Liver (tissue), 9 donors: ENCODE data around the gene GABARAPL1. TPM values are rescaled to one million over a fixed set of nuclear protein-coding genes. Genes with fewer than 3 reads are reported as not detected.
"Not testable (repeated sequence)": the region's sequence is repeated elsewhere in the genome, so short reads cannot be mapped to it uniquely, and the experiment has no call there.

Experiments
- DNase-seq: peaks from one replicate; pipeline ENCODE4 v3.0.0-alpha.2; 2017; ENCODE audit warnings: low spot score
- H3K27ac ChIP-seq, 2 donors: one replicate each; pipeline ENCODE4 v1.7.0; 2013; ENCODE audit warnings: inconsistent platforms in 2 of 2, low read length in 2 of 2, control low read depth in 1 of 2, low read depth in 1 of 2, mild to moderate bottlenecking in 1 of 2
- H3K27me3 ChIP-seq, 4 donors: one replicate each; pipeline versions ENCODE4 v1.6.1 to v1.7.0; 2013; ENCODE audit warnings: low read length in 3 of 4, inconsistent platforms in 1 of 4, mild to moderate bottlenecking in 1 of 4, moderate library complexity in 1 of 4; ENCODE audit not compliant: control insufficient read depth in 4 of 4, insufficient read depth in 4 of 4
- H3K36me3 ChIP-seq, 4 donors: one replicate each; pipeline versions ENCODE4 v1.6.1 to v1.7.0; 2013; ENCODE audit warnings: low read length in 3 of 4, mild to moderate bottlenecking in 3 of 4, low read depth in 1 of 4, moderate library complexity in 1 of 4; ENCODE audit not compliant: control insufficient read depth in 4 of 4, insufficient read depth in 3 of 4
- H3K4me1 ChIP-seq, 4 donors: one replicate each; pipeline versions ENCODE4 v1.6.1 to v1.7.0; 2013; ENCODE audit warnings: low read length in 3 of 4, mild to moderate bottlenecking in 3 of 4, moderate library complexity in 1 of 4; ENCODE audit not compliant: control insufficient read depth in 4 of 4, insufficient read depth in 4 of 4
- H3K4me3 ChIP-seq, 3 donors: one replicate each; pipeline versions ENCODE4 v1.6.1 to v1.7.0; 2013; ENCODE audit warnings: low read length in 3 of 3, control low read depth in 1 of 3, low read depth in 1 of 3, mild to moderate bottlenecking in 1 of 3
- H3K9ac ChIP-seq, 2 donors: one replicate each; pipeline ENCODE4 v1.7.0; 2013; ENCODE audit warnings: low read length in 2 of 2, mild to moderate bottlenecking in 2 of 2, moderate library complexity in 2 of 2, control low read depth in 1 of 2, low read depth in 1 of 2
- H3K9me3 ChIP-seq, 4 donors: one replicate each; pipeline versions ENCODE4 v1.6.1 to v1.7.0; 2013; ENCODE audit warnings: low read length in 3 of 4; ENCODE audit not compliant: control insufficient read depth in 4 of 4
- CTCF ChIP-seq: fragments of 150-350 bp; IDR thresholded peaks from 2 replicates; pipeline ENCODE4 v1.5.1; 2017; ENCODE audit warnings: improper control_type of control experiment, low read depth, low read length; ENCODE audit not compliant: missing input control
- EGR1 ChIP-seq, 2 donors: IDR thresholded peaks; 2 replicates each; pipeline ENCODE4 v1.6.1; 2016 to 2018; ENCODE audit warnings: antibody characterized with exemption in 2 of 2, low read depth in 2 of 2
- FOXA1 ChIP-seq: IDR thresholded peaks from 2 replicates; pipeline ENCODE4 v1.6.1; 2016; ENCODE audit warnings: antibody characterized with exemption
- FOXA2 ChIP-seq: IDR thresholded peaks from 2 replicates; pipeline ENCODE4 v1.6.1; 2016; ENCODE audit warnings: antibody characterized with exemption
- GABPA ChIP-seq, 2 donors: IDR thresholded peaks in 1 of 2; conservative IDR thresholded peaks in 1 of 2; 2 replicates each; pipeline ENCODE4 v1.6.1; 2016; ENCODE audit warnings: antibody characterized with exemption in 2 of 2, mild to moderate bottlenecking in 1 of 2, moderate library complexity in 1 of 2
- HNF4A ChIP-seq, 2 donors: conservative IDR thresholded peaks; 2 replicates each; pipeline ENCODE4 v1.6.1; 2016; ENCODE audit warnings: antibody characterized with exemption in 2 of 2, mild to moderate bottlenecking in 2 of 2
- HNF4G ChIP-seq: IDR thresholded peaks from 2 replicates; pipeline ENCODE4 v1.6.1; 2016; ENCODE audit warnings: antibody characterized with exemption
- JUND ChIP-seq, 2 donors: IDR thresholded peaks; 2 replicates each; pipeline ENCODE4 v1.6.1; 2016; ENCODE audit warnings: antibody characterized with exemption in 2 of 2
- NR2F2 ChIP-seq: IDR thresholded peaks from 2 replicates; pipeline ENCODE4 v1.6.1; 2016; ENCODE audit warnings: antibody characterized with exemption
- RAD21 ChIP-seq, 2 donors: IDR thresholded peaks; 2 replicates each; pipeline ENCODE4 v1.6.1; 2016; ENCODE audit warnings: antibody characterized with exemption in 2 of 2, mild to moderate bottlenecking in 2 of 2
- RXRA ChIP-seq, 2 donors: IDR thresholded peaks; 2 replicates each; pipeline ENCODE4 v1.6.1; 2017 to 2018; ENCODE audit warnings: antibody characterized with exemption in 2 of 2, mild to moderate bottlenecking in 1 of 2
- SP1 ChIP-seq: IDR thresholded peaks from 2 replicates; pipeline ENCODE4 v1.6.1; 2018; ENCODE audit warnings: antibody characterized with exemption, mild to moderate bottlenecking
- TAF1 ChIP-seq: conservative IDR thresholded peaks from 2 replicates; pipeline ENCODE4 v1.6.1; 2016; ENCODE audit warnings: antibody characterized with exemption, mild to moderate bottlenecking
- YY1 ChIP-seq: IDR thresholded peaks from 2 replicates; pipeline ENCODE4 v1.6.1; 2016; ENCODE audit warnings: antibody characterized with exemption, mild to moderate bottlenecking
- ZBTB33 ChIP-seq: IDR thresholded peaks from 2 replicates; pipeline ENCODE4 v1.6.1; 2016; ENCODE audit warnings: antibody characterized with exemption
- whole genome bisulfite sequencing: extraction: QIAGEN DNeasy Blood & Tissue Kit; methylation state at CpG from one replicate; pipeline ENCODE4 v1.1.7; 2013; 5-methylcytosine and 5-hydroxymethylcytosine counted together
- polyA plus RNA-seq, 2 donors: library from polyadenylated mRNA; stranded (reverse) in 1 of 2; unstranded in 1 of 2; fragments of 200-250 nt in 1 of 2; fragments of >200 nt in 1 of 2; fragmentation: Nextera tagmentation in 1 of 2; extraction: Ambion mirVana in 1 of 2; gene quantifications; one replicate each; pipeline versions ENCODE4 v1.2.1 to v1.2.3, GENCODE V29; 2013 to 2015
- total RNA-seq, 2 donors: library from RNA; depleted of rRNA; stranded (reverse); fragments of >200 nt; gene quantifications; one replicate each; pipeline ENCODE4 v1.2.3, GENCODE V29; 2014
- TF ChIP-seq, protein P1 (sequence below): IDR thresholded peaks from 2 replicates; pipeline ENCODE4 v1.6.1; 2016; ENCODE audit warnings: antibody characterized with exemption, mild to moderate bottlenecking
- TF ChIP-seq, protein P2 (sequence below): IDR thresholded peaks from 2 replicates; pipeline ENCODE4 v1.6.1; 2016; ENCODE audit warnings: antibody characterized with exemption
- TF ChIP-seq, protein P3 (sequence below): IDR thresholded peaks from 2 replicates; pipeline ENCODE4 v1.6.1; 2016; ENCODE audit warnings: antibody characterized with exemption
- donor health status: healthy.
- donor health status: healthy.
- donor health status: healthy.
- donor health status: healthy.
- donor health status: healthy.

The GABARAPL1 gene
- total and polyA plus RNA-seq, 4 donors = 18.0 to 118 (median 53.0) TPM

DNA sequence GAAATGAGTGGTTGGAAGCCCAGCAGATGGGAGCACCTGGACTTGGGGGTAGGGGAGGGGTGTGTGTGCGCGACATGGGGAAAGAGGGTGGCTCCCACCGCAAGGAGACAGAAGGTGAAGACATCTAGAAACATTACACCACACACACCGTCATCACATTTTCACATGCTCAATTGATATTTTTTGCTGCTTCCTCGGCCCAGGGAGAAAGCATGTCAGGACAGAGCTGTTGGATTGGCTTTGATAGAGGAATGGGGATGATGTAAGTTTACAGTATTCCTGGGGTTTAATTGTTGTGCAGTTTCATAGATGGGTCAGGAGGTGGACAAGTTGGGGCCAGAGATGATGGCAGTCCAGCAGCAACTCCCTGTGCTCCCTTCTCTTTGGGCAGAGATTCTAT lies 9.2 kb downstream of the GABARAPL1 start:
- Histone ChIP-seq H3K4me3 (no peak overlapping the region), H3K9me3 (no peaks in the 10 kb centered on the region), H3K4me1 (peaks cover 0 to 11% (median 4%) of the 10 kb centered on the region in 4 donors), H3K9ac (no peak overlapping the region), H3K36me3 (peaks cover 17 to 55% (median 48%) of the 10 kb centered on the region in 4 donors), H3K27ac (no peak overlapping the region), H3K27me3 (no peaks in the 10 kb centered on the region)
- no peak for TF ChIP-seq CTCF
- no peak for TF ChIP-seq HNF4A (conservative IDR thresholded peaks at IDR 0.05)
- TF ChIP-seq ZBTB33 = no peak
- no peak for TF ChIP-seq RAD21 (IDR thresholded peaks at IDR 0.05)
- TF ChIP-seq HNF4G = no peak
- no peak for TF ChIP-seq NR2F2
- TF ChIP-seq GABPA (IDR thresholded peaks at IDR 0.05 in 1 of 2, conservative IDR thresholded peaks at IDR 0.05 in 1 of 2) = no peak
- TF ChIP-seq FOXA2 = no peak
- TF ChIP-seq EGR1 (IDR thresholded peaks at IDR 0.05; ENCODE audit: low read depth in 2 of 2) = no peak
- TF ChIP-seq FOXA1 = no peak
- no peak for TF ChIP-seq JUND (IDR thresholded peaks at IDR 0.05)
- no peak for TF ChIP-seq TAF1
- TF ChIP-seq, protein P1, sequence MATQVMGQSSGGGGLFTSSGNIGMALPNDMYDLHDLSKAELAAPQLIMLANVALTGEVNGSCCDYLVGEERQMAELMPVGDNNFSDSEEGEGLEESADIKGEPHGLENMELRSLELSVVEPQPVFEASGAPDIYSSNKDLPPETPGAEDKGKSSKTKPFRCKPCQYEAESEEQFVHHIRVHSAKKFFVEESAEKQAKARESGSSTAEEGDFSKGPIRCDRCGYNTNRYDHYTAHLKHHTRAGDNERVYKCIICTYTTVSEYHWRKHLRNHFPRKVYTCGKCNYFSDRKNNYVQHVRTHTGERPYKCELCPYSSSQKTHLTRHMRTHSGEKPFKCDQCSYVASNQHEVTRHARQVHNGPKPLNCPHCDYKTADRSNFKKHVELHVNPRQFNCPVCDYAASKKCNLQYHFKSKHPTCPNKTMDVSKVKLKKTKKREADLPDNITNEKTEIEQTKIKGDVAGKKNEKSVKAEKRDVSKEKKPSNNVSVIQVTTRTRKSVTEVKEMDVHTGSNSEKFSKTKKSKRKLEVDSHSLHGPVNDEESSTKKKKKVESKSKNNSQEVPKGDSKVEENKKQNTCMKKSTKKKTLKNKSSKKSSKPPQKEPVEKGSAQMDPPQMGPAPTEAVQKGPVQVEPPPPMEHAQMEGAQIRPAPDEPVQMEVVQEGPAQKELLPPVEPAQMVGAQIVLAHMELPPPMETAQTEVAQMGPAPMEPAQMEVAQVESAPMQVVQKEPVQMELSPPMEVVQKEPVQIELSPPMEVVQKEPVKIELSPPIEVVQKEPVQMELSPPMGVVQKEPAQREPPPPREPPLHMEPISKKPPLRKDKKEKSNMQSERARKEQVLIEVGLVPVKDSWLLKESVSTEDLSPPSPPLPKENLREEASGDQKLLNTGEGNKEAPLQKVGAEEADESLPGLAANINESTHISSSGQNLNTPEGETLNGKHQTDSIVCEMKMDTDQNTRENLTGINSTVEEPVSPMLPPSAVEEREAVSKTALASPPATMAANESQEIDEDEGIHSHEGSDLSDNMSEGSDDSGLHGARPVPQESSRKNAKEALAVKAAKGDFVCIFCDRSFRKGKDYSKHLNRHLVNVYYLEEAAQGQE = no peak
- TF ChIP-seq, protein P2, sequence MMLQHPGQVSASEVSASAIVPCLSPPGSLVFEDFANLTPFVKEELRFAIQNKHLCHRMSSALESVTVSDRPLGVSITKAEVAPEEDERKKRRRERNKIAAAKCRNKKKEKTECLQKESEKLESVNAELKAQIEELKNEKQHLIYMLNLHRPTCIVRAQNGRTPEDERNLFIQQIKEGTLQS = no peak
- TF ChIP-seq YY1 = no peak
- no peak for TF ChIP-seq RXRA (IDR thresholded peaks at IDR 0.05)
- TF ChIP-seq, protein P3, sequence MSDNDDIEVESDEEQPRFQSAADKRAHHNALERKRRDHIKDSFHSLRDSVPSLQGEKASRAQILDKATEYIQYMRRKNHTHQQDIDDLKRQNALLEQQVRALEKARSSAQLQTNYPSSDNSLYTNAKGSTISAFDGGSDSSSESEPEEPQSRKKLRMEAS = no peak
- DNase-seq = no peak
- 97% methylated on average over 5 of the region's 5 CpGs for WGBS

GRCh38 chr12:10223208-10223607 lies 10.5 kb downstream of the GABARAPL1 start:
- Histone ChIP-seq H3K27ac (no peak overlapping the region), H3K4me3 (no peak overlapping the region), H3K27me3 (no peaks in the 10 kb centered on the region), H3K4me1 (peaks cover 0 to 11% (median 2%) of the 10 kb centered on the region in 4 donors), H3K9me3 (no peaks in the 10 kb centered on the region), H3K9ac (no peak overlapping the region), H3K36me3 (peaks cover 15 to 51% (median 42%) of the 10 kb centered on the region in 4 donors)
- 91% methylated on average over 5 of the region's 5 CpGs for WGBS
- TF ChIP-seq, protein P2 = no peak
- TF ChIP-seq ZBTB33 (no peak), SP1 (no peak), EGR1 (IDR thresholded peaks at IDR 0.05; ENCODE audit: low read depth in 2 of 2) (no peak)
- DNase-seq = no peak

DNA sequence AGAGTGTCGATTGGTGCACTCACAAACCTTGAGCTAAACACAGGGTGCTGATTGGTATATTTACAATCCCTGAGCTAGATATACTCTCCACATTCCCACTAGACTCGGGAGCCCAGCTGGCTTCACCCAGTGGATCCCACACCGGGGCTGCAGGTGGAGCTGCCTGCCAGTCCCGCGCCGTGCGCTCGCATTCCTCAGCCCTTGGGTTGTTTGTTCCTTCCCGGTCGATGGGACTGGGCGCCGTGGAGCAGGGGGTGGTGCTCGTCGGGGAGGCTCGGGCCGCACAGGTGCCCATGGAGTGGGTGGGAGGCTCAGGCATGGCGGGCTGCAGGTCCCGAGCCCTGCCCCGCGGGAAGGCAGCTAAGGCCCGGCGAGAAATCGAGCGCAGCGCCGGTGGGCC lies 12.7 kb downstream of the GABARAPL1 start:
- H3K27me3 ChIP-seq, H3K9ac ChIP-seq, DNase-seq, H3K4me1 ChIP-seq, H3K9me3 ChIP-seq, H3K4me3 ChIP-seq, H3K27ac ChIP-seq: not testable (repeated sequence)
- 97% methylated on average over 20 of the region's 26 CpGs for WGBS
- peaks cover 12 to 38% (median 36%) of the 10 kb centered on the region in 4 donors for H3K36me3 ChIP-seq
